Astrocyte of the hippocampus (primary cell): ENCODE measurements around the gene MROH8.
"Not testable (repeated sequence)": the region's sequence is repeated elsewhere in the genome, so short reads cannot be mapped to it uniquely, and the experiment has no call there.

Source experiments
- DNase-seq: peaks from one replicate; pipeline ENCODE4 v3.0.0; 2011; ENCODE audit warnings: low read depth, low spot score

The MROH8 gene

GRCh38 chr20:37090407-37090806 lies 88.9 kb downstream of the MROH8 start:
- no peak for DNase-seq

- peak; percentile 16 for DNase-seq
Measured at GRCh38 chr20:37081717-37082289, 97.5 kb downstream of the MROH8 start.

- DNase-seq, result no peak
Measured at GRCh38 chr20:37077009-37077408, 102.3 kb downstream of the MROH8 start.

- DNase-seq, result no peak
Measured at GRCh38 chr20:37075932-37076685, 103.2 kb downstream of the MROH8 start.

- DNase-seq, result no peak
Measured at GRCh38 chr20:37072293-37073196, 106.8 kb downstream of the MROH8 start.

- DNase-seq, result peak; percentile 31
Measured at GRCh38 chr20:37071481-37071911, 107.9 kb downstream of the MROH8 start.

- not testable (repeated sequence) for DNase-seq
Measured at GRCh38 chr20:37069563-37069962, 109.8 kb downstream of the MROH8 start.

- no peak for DNase-seq
Measured at GRCh38 chr20:37066168-37066567, 113.2 kb downstream of the MROH8 start.

- no peak for DNase-seq
Measured at GRCh38 chr20:37055276-37055675, 124.1 kb downstream of the MROH8 start.

GRCh38 chr20:37053230-37053950 lies 126.0 kb downstream of the MROH8 start:
- DNase-seq, result no peak
